ENCODE results near the gene ABLIM1. TPM values are rescaled to one million over a fixed set of nuclear protein-coding genes. Genes with fewer than 3 reads are reported as not detected.

The ABLIM1 gene
- total RNA-seq, 1 donor from 2014 or later = 70.0 TPM

DNA sequence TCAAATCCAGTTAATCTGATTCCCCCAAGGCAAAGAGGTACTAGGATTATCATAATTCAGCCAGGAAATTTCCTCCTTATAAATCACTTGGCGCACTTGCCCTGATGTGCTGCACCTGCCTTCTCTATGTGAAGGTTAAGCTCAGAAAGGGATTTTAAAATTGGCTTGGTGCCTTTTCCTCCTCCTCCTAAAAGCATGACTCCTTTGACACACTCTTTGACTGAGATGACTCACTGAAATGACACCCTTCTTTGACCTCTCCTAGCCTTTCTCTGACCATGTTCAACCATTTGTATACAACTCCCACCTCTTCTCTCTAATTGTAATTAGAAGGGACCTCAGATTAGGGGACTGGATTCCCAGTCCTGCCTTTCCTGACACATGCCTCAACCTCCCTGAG is 46.5 kb downstream of the ABLIM1 start:
- H3K27ac ChIP-seq (ENCODE audit: low read depth, low read length) = no peak overlapping the region
- no peak overlapping the region for H3K4me3 ChIP-seq (ENCODE audit: insufficient read depth, low read depth, low read length)
- H3K4me2 ChIP-seq (ENCODE audit: low read length) = no peak overlapping the region
- H3K9me3 ChIP-seq (ENCODE audit: insufficient read depth, low read depth, low read length) = no peaks in the 10 kb centered on the region
- DNase-seq (ENCODE audit: low read depth) (no peak), FAIRE-seq (no peak)
- Mint-ChIP-seq H3K36me3 (ENCODE audit: low read depth, unreplicated experiment) (peaks cover 11% of the 10 kb centered on the region), H3K27me3 (ENCODE audit: low read depth, unreplicated experiment) (no peaks in the 10 kb centered on the region), H3K9me3 (ENCODE audit: unreplicated experiment) (peaks cover 2% of the 10 kb centered on the region), H3K27ac (ENCODE audit: unreplicated experiment) (no peak overlapping the region), H3K4me1 (ENCODE audit: low read depth, unreplicated experiment) (peaks cover 32% of the 10 kb centered on the region), H3K4me3 (ENCODE audit: unreplicated experiment) (no peak overlapping the region)
- H3K4me1 ChIP-seq (ENCODE audit: insufficient read depth, low read length) = peaks cover 6% of the 10 kb centered on the region
- no peak overlapping the region for H3K9ac ChIP-seq (ENCODE audit: low read length)
- no peaks in the 10 kb centered on the region for H4K20me1 ChIP-seq (ENCODE audit: insufficient read depth, low read length)
- H3K79me2 ChIP-seq (ENCODE audit: insufficient read depth, low read length) = no peaks in the 10 kb centered on the region
- no peaks in the 10 kb centered on the region for H3K36me3 ChIP-seq (ENCODE audit: insufficient read depth, low read length)
- H3K27me3 ChIP-seq (ENCODE audit: insufficient read depth, low read length) = peaks cover 2% of the 10 kb centered on the region
- TF ChIP-seq EZH2 (IDR thresholded peaks at IDR 0.05; ENCODE audit: insufficient read depth, low read length) (no peak), CTCF (IDR thresholded peaks at IDR 0.05; ENCODE audit: insufficient read depth, low read depth, low read length) (no peak)
- H2AFZ ChIP-seq (ENCODE audit: low read depth, low read length) = no peak overlapping the region

DNA sequence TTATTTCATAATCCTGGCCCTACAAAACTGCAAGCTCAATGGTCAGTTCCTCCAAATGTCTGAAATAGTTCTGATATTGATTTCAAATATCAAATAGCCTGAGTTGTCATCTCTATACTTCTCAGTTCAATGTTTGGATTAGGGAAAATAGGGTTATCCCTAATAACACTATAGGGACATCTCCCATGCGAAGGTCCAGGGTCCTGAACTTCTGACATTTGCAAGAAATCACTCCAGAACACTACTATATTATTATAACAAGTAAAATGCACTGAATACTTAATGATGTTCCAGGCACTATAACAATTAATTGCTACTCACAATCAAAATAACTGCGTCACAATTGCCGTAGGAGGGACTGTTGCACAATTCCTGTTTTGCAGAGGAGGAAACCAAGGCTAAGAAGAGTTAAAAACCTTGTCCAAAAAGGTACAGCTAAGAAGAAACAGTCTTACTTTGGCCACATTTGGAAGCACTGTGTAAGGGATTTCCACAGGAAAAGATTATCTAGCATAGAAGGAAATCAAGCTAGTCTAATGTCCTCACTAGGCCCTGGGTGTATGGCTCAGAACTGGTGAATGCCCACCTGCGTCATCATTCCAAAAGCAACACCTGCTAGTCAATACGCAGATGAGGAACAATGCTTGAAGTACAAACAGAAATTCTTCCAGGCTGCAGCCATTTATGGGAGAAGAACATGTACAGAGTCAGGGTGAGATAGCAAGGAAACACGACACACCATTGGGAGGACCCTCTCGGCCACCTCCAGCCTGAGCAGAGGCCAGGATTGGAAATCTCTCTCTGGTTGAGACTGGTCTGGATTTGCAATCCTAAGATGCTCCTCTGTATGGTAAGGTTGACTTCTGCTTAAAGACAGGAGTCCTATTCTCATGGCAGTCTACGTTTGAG is 48.3 kb downstream of the ABLIM1 start:
- H3K9me3 Mint-ChIP-seq (ENCODE audit: unreplicated experiment) = peaks cover 2% of the 10 kb centered on the region
- Histone ChIP-seq H3K36me3 (ENCODE audit: insufficient read depth, low read length) (no peaks in the 10 kb centered on the region), H3K9me3 (ENCODE audit: insufficient read depth, low read depth, low read length) (no peaks in the 10 kb centered on the region), H3K27ac (ENCODE audit: low read depth, low read length) (no peak overlapping the region), H3K9ac (ENCODE audit: low read length) (no peak overlapping the region), H4K20me1 (ENCODE audit: insufficient read depth, low read length) (no peaks in the 10 kb centered on the region), H3K4me1 (ENCODE audit: insufficient read depth, low read length) (no peaks in the 10 kb centered on the region), H3K27me3 (ENCODE audit: insufficient read depth, low read length) (peaks cover 2% of the 10 kb centered on the region), H3K4me2 (ENCODE audit: low read length) (no peak overlapping the region), H3K4me3 (ENCODE audit: insufficient read depth, low read depth, low read length) (no peak overlapping the region), H2AFZ (ENCODE audit: low read depth, low read length) (no peak overlapping the region), H3K79me2 (ENCODE audit: insufficient read depth, low read length) (no peaks in the 10 kb centered on the region)
- FAIRE-seq (no peak), DNase-seq (ENCODE audit: low read depth) (no peak)
- no peak overlapping the region for H3K4me3 Mint-ChIP-seq (ENCODE audit: unreplicated experiment)
- peaks cover 12% of the 10 kb centered on the region for H3K36me3 Mint-ChIP-seq (ENCODE audit: low read depth, unreplicated experiment)
- peaks cover 37% of the 10 kb centered on the region for H3K4me1 Mint-ChIP-seq (ENCODE audit: low read depth, unreplicated experiment)
- H3K27ac Mint-ChIP-seq (ENCODE audit: unreplicated experiment) = no peak overlapping the region
- TF ChIP-seq CTCF (IDR thresholded peaks at IDR 0.05; ENCODE audit: insufficient read depth, low read depth, low read length) (no peak), EZH2 (IDR thresholded peaks at IDR 0.05; ENCODE audit: insufficient read depth, low read length) (no peak)
- H3K27me3 Mint-ChIP-seq (ENCODE audit: low read depth, unreplicated experiment) = no peaks in the 10 kb centered on the region
